ENCODE results near the gene MGAT4C. TPM values are rescaled to one million over a fixed set of nuclear protein-coding genes. Genes with fewer than 3 reads are reported as not detected.

MGAT4C gene
- total RNA-seq, 1 experiment from 2014 or later, result not detected

GRCh38 chr12:85971800-85972199 is 284.4 kb downstream of the MGAT4C start:
- no peak for TF ChIP-seq CTCF (IDR thresholded peaks at IDR 0.05; ENCODE audit: insufficient read depth in 1 of 2, low read depth in 1 of 2, low read length in 1 of 2, severe bottlenecking in 1 of 2, unreplicated experiment in 1 of 2)
- Mint-ChIP-seq H3K27ac (ENCODE audit: unreplicated experiment) (no peak overlapping the region), H3K4me3 (ENCODE audit: unreplicated experiment) (no peak overlapping the region), H3K27me3 (ENCODE audit: insufficient read depth, unreplicated experiment) (no peaks in the 10 kb centered on the region), H3K9me3 (ENCODE audit: unreplicated experiment) (no peaks in the 10 kb centered on the region), H3K36me3 (ENCODE audit: insufficient read depth, unreplicated experiment) (no peaks in the 10 kb centered on the region), H3K4me1 (ENCODE audit: low read depth, unreplicated experiment) (no peaks in the 10 kb centered on the region)
- no peaks in the 10 kb centered on the region for H3K4me1 ChIP-seq
- no peaks in the 10 kb centered on the region for H3K36me3 ChIP-seq (ENCODE audit: control insufficient read depth, insufficient read depth, low read length)
- DNase-seq, result no peak
- ChIA-PET CTCF (no interaction called here), POLR2A (no interaction called here)
- H3K27me3 ChIP-seq (replicated peaks; ENCODE audit: control insufficient read depth, insufficient read depth, low read length), result no peaks in the 10 kb centered on the region
- intact Hi-C loops (cut with micrococcal nuclease; ENCODE audit: unreplicated experiment), result no loop called here
- no TSS peak for BruUV-seq (replicated peaks)
- H3K4me3 ChIP-seq (ENCODE audit: low read depth, low read length), result no peak overlapping the region
- H3K9me3 ChIP-seq, result no peaks in the 10 kb centered on the region

GRCh38 chr12:85968606-85969005 is 287.6 kb downstream of the MGAT4C start:
- no peak for DNase-seq
- Histone ChIP-seq H3K9me3 (no peaks in the 10 kb centered on the region), H3K36me3 (ENCODE audit: control insufficient read depth, insufficient read depth, low read length) (no peaks in the 10 kb centered on the region), H3K4me3 (ENCODE audit: low read depth, low read length) (no peak overlapping the region), H3K4me1 (no peaks in the 10 kb centered on the region), H3K27me3 (replicated peaks; ENCODE audit: control insufficient read depth, insufficient read depth, low read length) (no peaks in the 10 kb centered on the region)
- no peaks in the 10 kb centered on the region for H3K27me3 Mint-ChIP-seq (ENCODE audit: insufficient read depth, unreplicated experiment)
- no peak overlapping the region for H3K4me3 Mint-ChIP-seq (ENCODE audit: unreplicated experiment)
- intact Hi-C loops (cut with micrococcal nuclease; ENCODE audit: unreplicated experiment), result no loop called here
- BruUV-seq (replicated peaks), result no TSS peak
- no peak for TF ChIP-seq CTCF (IDR thresholded peaks at IDR 0.05; ENCODE audit: insufficient read depth in 1 of 2, low read depth in 1 of 2, low read length in 1 of 2, severe bottlenecking in 1 of 2, unreplicated experiment in 1 of 2)
- no peaks in the 10 kb centered on the region for H3K4me1 Mint-ChIP-seq (ENCODE audit: low read depth, unreplicated experiment)
- CTCF ChIA-PET, result no interaction called here
- POLR2A ChIA-PET, result no interaction called here
- H3K36me3 Mint-ChIP-seq (ENCODE audit: insufficient read depth, unreplicated experiment), result no peaks in the 10 kb centered on the region
- no peaks in the 10 kb centered on the region for H3K9me3 Mint-ChIP-seq (ENCODE audit: unreplicated experiment)
- H3K27ac Mint-ChIP-seq (ENCODE audit: unreplicated experiment), result no peak overlapping the region

- intact Hi-C loops (cut with micrococcal nuclease; ENCODE audit: unreplicated experiment), result no loop called here
- Mint-ChIP-seq H3K27ac (ENCODE audit: unreplicated experiment) (no peak overlapping the region), H3K36me3 (ENCODE audit: insufficient read depth, unreplicated experiment) (no peaks in the 10 kb centered on the region), H3K4me1 (ENCODE audit: low read depth, unreplicated experiment) (no peaks in the 10 kb centered on the region), H3K4me3 (ENCODE audit: unreplicated experiment) (no peak overlapping the region), H3K9me3 (ENCODE audit: unreplicated experiment) (no peaks in the 10 kb centered on the region), H3K27me3 (ENCODE audit: insufficient read depth, unreplicated experiment) (no peaks in the 10 kb centered on the region)
- CTCF ChIA-PET, result no interaction called here
- DNase-seq, result no peak
- TF ChIP-seq CTCF (IDR thresholded peaks at IDR 0.05; ENCODE audit: insufficient read depth in 1 of 2, low read depth in 1 of 2, low read length in 1 of 2, severe bottlenecking in 1 of 2, unreplicated experiment in 1 of 2), result no peak
- no peaks in the 10 kb centered on the region for H3K36me3 ChIP-seq (ENCODE audit: control insufficient read depth, insufficient read depth, low read length)
- no peaks in the 10 kb centered on the region for H3K4me1 ChIP-seq
- BruUV-seq (replicated peaks), result no TSS peak
- H3K4me3 ChIP-seq (ENCODE audit: low read depth, low read length), result no peak overlapping the region
- POLR2A ChIA-PET, result no interaction called here
- no peaks in the 10 kb centered on the region for H3K27me3 ChIP-seq (replicated peaks; ENCODE audit: control insufficient read depth, insufficient read depth, low read length)
- H3K9me3 ChIP-seq, result no peaks in the 10 kb centered on the region
Measured at GRCh38 chr12:85963326-85963725, 292.9 kb downstream of the MGAT4C start.

Measured in Caco-2 (cell line).